Left renal cortex interstitium (tissue), 4 donors: ENCODE results near the gene GJB2. TPM values are rescaled to one million over a fixed set of nuclear protein-coding genes. Genes with fewer than 3 reads are reported as not detected.

ENCODE experiments used
- DNase-seq, 4 donors: peaks; one replicate each; pipeline ENCODE4 v3.0.0-alpha.2; 2013; ENCODE audit warnings: low read depth in 4 of 4, low spot score in 2 of 4, missing footprints in 1 of 4
- polyA plus RNA-seq, 4 donors: library from polyadenylated mRNA; unstranded; fragments of 120-200 nt; gene quantifications; one replicate each; pipeline ENCODE4 v1.2.1, GENCODE V29; 2013; ENCODE audit not compliant: insufficient read length in 4 of 4

GJB2 gene
- polyA plus RNA-seq, 4 donors: 2.4 to 5.2 (median 3.7) TPM

DNA sequence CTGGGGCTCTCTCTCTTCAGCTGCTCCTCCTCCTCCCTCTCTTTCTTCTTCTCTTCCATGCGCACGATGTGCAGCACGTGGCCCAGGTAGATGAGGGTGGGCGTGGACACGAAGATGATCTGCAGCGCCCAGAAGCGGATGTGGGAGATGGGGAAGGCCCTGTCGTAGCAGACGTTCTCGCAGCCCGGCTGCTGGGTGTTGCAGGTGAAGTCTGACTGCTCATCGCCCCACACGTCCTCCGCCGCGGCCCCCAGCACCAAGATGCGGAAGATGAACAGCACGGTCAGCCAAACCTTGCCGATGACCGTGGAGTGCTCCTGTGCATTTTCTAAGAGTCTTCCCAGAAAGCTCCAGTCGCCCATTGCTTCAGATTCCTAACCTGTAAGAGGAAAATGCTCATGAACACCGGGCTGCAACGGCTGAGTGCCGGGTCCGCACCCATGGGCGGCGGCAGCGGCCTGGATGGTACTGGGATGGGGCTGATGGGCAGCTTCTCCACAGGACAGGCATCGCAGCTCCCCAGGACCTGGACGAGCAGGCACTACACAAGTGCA lies 49.7 kb downstream of the GJB2 start:
- DNase-seq: no peak

DNA sequence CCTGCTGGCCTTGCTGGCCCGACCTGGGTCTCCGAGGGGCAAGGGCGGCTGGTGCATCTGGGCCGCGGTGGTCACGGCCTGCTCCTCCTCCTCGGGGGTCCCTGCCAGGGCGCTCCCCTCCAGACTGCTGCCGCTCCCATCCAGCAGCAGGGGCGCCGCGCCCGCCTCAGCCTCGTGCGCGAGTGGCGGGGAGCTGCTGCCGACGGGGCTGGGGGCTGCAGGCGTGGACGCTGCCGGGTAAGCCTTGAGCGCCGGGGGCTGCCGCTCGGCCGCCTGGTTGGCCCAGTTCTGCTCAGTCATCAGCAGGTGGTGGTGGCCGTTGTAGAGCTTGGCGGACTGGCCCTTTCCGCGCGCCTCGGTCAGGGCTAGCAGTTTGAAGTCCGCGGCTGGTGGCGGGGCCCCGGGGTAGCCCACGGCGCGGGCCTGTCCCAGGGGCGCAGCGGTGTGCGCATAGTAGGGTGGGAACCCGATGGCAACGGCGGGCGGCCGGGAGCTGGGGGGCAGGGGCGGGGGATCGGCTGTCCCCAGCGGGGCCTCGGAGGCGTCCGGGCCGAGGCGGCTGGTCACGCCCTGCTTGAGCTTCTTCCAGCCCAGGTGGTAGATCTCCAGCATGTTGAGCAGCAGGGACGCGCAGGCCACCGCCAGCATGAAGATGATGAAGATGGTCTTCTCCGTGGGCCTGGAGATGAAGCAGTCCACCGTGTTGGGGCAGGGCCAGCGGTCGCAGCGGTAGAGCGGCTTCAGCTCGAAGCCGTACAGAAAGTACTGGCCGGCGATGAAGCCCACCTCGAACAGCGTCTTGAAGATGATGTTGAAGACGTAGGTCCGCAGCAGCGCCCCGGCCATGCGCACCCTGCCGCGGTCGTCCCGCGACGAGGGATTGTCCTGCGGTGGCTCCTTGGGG lies 50.5 kb downstream of the GJB2 start:
- DNase-seq: no peak

DNA sequence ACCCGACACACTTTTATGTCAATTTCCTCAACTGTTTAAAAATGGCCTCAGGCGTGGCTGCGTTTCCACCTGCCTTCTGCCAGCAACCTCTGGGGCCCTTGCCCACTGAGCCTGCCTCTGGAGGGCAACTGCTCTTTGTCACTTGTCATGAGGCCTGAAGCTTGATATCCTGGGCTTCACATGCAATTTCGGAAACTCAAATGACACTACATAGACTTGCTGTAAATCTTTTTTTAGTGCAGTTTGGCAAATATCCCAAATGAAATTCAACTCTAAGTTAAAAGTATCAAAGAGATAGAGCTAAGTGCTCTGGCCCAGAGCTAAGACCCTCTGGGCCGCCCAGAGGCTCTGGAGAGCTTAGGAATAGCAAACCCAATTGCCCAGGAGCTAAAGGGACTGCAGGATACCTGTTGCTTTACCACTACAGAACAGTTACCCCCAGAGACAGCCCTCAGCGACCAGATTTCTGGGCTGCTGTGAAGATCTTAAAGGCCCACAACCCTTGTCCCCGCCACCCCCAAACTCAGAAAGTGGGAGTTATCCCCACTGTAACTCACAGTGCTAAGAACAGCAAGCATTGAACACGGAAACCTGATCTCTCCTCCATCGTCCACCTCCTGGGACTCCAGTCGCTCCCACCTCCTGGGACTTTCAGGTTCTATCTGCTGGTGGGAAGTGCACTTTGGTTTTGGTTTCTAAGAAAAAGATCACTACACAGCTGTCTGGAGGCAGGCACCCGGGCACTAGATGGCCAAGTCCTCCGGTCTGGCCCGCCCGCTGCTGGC lies 51.3 kb downstream of the GJB2 start:
- DNase-seq: no peak

DNA sequence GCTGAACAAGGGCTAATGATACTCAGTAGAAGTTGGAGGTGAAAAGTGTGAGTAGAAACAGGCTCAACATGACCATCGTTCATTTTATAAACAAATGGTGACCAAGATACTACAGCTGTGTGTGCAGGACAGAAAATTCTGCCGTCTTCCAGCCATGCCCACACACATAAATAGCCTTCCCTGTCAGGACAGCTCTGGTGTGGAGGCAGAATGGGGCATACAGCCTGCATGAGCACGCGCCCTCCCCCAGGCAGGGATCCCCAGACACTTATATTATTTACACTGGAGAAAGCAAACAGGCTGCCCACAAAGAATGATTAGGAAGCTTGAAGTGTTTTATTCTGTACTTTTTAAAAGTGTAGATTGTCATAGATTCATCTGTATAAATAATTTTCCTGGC lies 52.3 kb downstream of the GJB2 start:
- DNase-seq: no peak

DNA sequence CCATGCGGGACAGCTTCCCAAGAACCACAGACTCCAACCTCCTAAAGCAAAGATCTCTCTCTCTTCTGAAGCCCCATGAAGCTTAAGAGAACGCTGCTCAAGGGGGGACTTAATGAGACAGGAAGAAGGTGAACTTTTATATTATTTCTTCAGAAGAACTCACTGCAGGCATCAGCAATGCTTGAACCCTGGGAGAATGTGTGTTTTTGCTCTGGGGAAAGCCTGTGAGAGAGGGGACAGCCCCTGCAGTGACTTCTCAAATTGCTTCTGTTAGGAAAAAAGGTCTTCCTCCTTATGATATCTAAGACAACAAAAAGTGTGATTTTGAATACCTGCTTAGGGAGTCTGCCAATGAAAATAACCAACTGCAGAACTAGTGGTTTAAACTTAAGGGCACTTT lies 54.9 kb downstream of the GJB2 start:
- no peak for DNase-seq

Other genes starting within 250 kb of the GJB2 start
- 100 to 1,000 TPM in 3 of 4 donors, 10 to 100 TPM in 1; 91.2 to 143 (median 111) TPM for gene ZMYM2, start 234.2 kb downstream of the GJB2 start, polyA plus RNA-seq
- 10 to 100 TPM; 11.4 to 13.9 (median 12.8) TPM for gene GJA3, start 31.9 kb downstream of the GJB2 start, polyA plus RNA-seq
- 1 to 10 TPM; 1.5 to 4.6 (median 3.3) TPM for gene GJB6, start 39.4 kb upstream of the GJB2 start, polyA plus RNA-seq